SK-N-SH (cell line): ENCODE measurements around the gene TFF3. TPM values are rescaled to one million over a fixed set of nuclear protein-coding genes. Genes with fewer than 3 reads are reported as not detected.
"Not testable (repeated sequence)": the region's sequence is repeated elsewhere in the genome, so short reads cannot be mapped to it uniquely, and the experiment has no call there.

Source experiments
- CTCF ChIA-PET: fragments of 300-600, 350-600 bp; formaldehyde crosslinking; extraction: SDS; loops from one replicate; lab custom pipeline; 2021; lab: Yijun Ruan, JAX
- POLR2A ChIA-PET: fragments of 350-600 bp; sonication (Branson Sonifier 250); formaldehyde crosslinking; extraction: SDS; loops from one replicate; lab custom pipeline; 2020; ENCODE audit warnings: antibody characterized with exemption, inconsistent platforms; lab: Yijun Ruan, JAX
- DNase-seq: peaks from one replicate; pipeline ENCODE4 v3.0.0; 2012
- H2AFZ ChIP-seq: fragments of 200-600 bp; sonication (generic); 2 replicates; pipeline ENCODE4 v1.8.1; 2016; ENCODE audit warnings: antibody characterized with exemption, mild to moderate bottlenecking, low read depth
- H3F3A ChIP-seq: fragments of 200-600 bp; sonication (generic); replicated peaks from 2 replicates; pipeline ENCODE3; 2016; ENCODE audit warnings: antibody characterized with exemption, mild to moderate bottlenecking; ENCODE audit not compliant: insufficient read depth
- H3K27ac ChIP-seq, 2 experiments: fragments of 200-500 bp in 1 of 2; fragments of 200-600 bp in 1 of 2; sonication (Bioruptor generic) in 1 of 2; sonication (generic), shearing (Covaris generic) in 1 of 2; 2 replicates each; pipeline versions ENCODE4 v1.5.1 to v1.6.1; 2014 to 2016; ENCODE audit warnings: low read depth in 2 of 2, inconsistent platforms in 1 of 2, low read length in 1 of 2, mild to moderate bottlenecking in 1 of 2, mixed read lengths in 1 of 2
- H3K27me3 ChIP-seq: fragments of 200-600 bp; sonication (generic), shearing (Covaris generic); 2 replicates; pipeline ENCODE4 v1.6.1; 2016; ENCODE audit warnings: mixed run types; ENCODE audit not compliant: insufficient read depth
- H3K36me3 ChIP-seq, 2 experiments: fragments of 200-500 bp in 1 of 2; fragments of 200-600 bp in 1 of 2; sonication (Bioruptor generic) in 1 of 2; sonication (generic) in 1 of 2; replicated peaks in 1 of 2; 2 replicates each; pipeline versions ENCODE3 to v1.5.1; 2014 to 2016; ENCODE audit warnings: low read length in 1 of 2, mild to moderate bottlenecking in 1 of 2; ENCODE audit not compliant: insufficient read depth in 2 of 2, control insufficient read depth in 1 of 2
- H3K4me1 ChIP-seq, 2 experiments: fragments of 200-500 bp in 1 of 2; fragments of 200-600 bp in 1 of 2; sonication (Bioruptor generic) in 1 of 2; sonication (generic), shearing (Covaris generic) in 1 of 2; 2 replicates each; pipeline versions ENCODE4 v1.5.1 to v1.6.1; 2014 to 2016; ENCODE audit warnings: low read depth in 1 of 2, low read length in 1 of 2, mixed run types in 1 of 2; ENCODE audit not compliant: insufficient read depth in 2 of 2, control insufficient read depth in 1 of 2
- H3K4me2 ChIP-seq: fragments of 200-600 bp; sonication (generic), shearing (Covaris generic); 2 replicates; pipeline ENCODE4 v1.6.1; 2017; ENCODE audit warnings: mixed run types
- H3K4me3 ChIP-seq, 2 experiments: fragments of 200-500 bp in 1 of 2; fragments of 200-600 bp in 1 of 2; sonication (Bioruptor generic) in 1 of 2; sonication (generic), shearing (Covaris generic) in 1 of 2; 2 replicates each; pipeline versions ENCODE4 v1.5.1 to v1.8.1; 2014 to 2016; ENCODE audit warnings: low read depth in 2 of 2, inconsistent platforms in 1 of 2, low read length in 1 of 2, mild to moderate bottlenecking in 1 of 2, mixed read lengths in 1 of 2, moderate library complexity in 1 of 2
- H3K79me2 ChIP-seq: fragments of 200-600 bp; sonication (generic); 2 replicates; pipeline ENCODE4 v1.8.1; 2017; ENCODE audit warnings: mild to moderate bottlenecking; ENCODE audit not compliant: insufficient read depth
- H3K9ac ChIP-seq: fragments of 200-600 bp; sonication (generic); 2 replicates; pipeline ENCODE4 v1.6.1; 2017; ENCODE audit warnings: mixed run types
- H3K9me2 ChIP-seq: fragments of 200-600 bp; sonication (generic); 2 replicates; pipeline ENCODE4 v1.6.1; 2017; ENCODE audit warnings: mixed run types
- H3K9me3 ChIP-seq: fragments of 200-600 bp; sonication (generic); 2 replicates; pipeline ENCODE4 v1.6.1; 2017; ENCODE audit warnings: mixed run types, mild to moderate bottlenecking, moderate library complexity
- H4K20me1 ChIP-seq: fragments of 200-600 bp; sonication (generic); 2 replicates; pipeline ENCODE4 v1.6.1; 2017; ENCODE audit warnings: mild to moderate bottlenecking, mixed run types; ENCODE audit not compliant: insufficient read depth
- CHD2 ChIP-seq: fragments of 150-350 bp; IDR thresholded peaks from 2 replicates; pipeline ENCODE4 v1.6.1; 2018; ENCODE audit warnings: low read length; ENCODE audit not compliant: partially characterized antibody
- CTCF ChIP-seq: fragments of 200-600 bp; sonication (generic); IDR thresholded peaks from 2 replicates; pipeline ENCODE4 v1.6.1; 2017; ENCODE audit warnings: antibody characterized with exemption, mild to moderate bottlenecking, moderate library complexity
- GATA2 ChIP-seq: sonication (generic); formaldehyde crosslinking; IDR thresholded peaks from 2 replicates; pipeline ENCODE4 v1.5.0; 2020; ENCODE audit warnings: mild to moderate bottlenecking, missing genetic modification reagents
- IRF3 ChIP-seq: fragments of 150-350 bp; IDR thresholded peaks from 2 replicates; pipeline ENCODE4 v1.6.1; 2016; ENCODE audit warnings: mild to moderate bottlenecking, low read depth, low read length
- JUND ChIP-seq: IDR thresholded peaks from 2 replicates; pipeline ENCODE4 v1.4.0; 2012
- MEF2A ChIP-seq: IDR thresholded peaks from 2 replicates; pipeline ENCODE4 v1.4.0; 2012; ENCODE audit warnings: low read depth, borderline replicate concordance
- RAD21 ChIP-seq: IDR thresholded peaks from 2 replicates; pipeline ENCODE4 v1.6.1; 2012; ENCODE audit warnings: mild to moderate bottlenecking, low read length
- USF2 ChIP-seq: fragments of 150-350 bp; IDR thresholded peaks from 2 replicates; pipeline ENCODE4 v1.6.1; 2017; ENCODE audit warnings: antibody characterized with exemption, low read length, low read depth, borderline replicate concordance
- WGBS: methylation state at CpG from one replicate; pipeline ENCODE4 v1.1.6; 2017; ENCODE audit warnings: low lambda C conversion rate; 5-methylcytosine and 5-hydroxymethylcytosine counted together
- polyA plus RNA-seq, 3 experiments: library from polyadenylated mRNA; depleted of rRNA; stranded (reverse); fragments of >200 nt; gene quantifications; 2 replicates each; pipeline ENCODE4 v1.2.3, GENCODE V29; 2012
- TF ChIP-seq, protein P1 (sequence below): IDR thresholded peaks from 2 replicates; pipeline ENCODE4 v1.4.0; 2012; ENCODE audit warnings: low read depth, borderline replicate concordance
- TF ChIP-seq, protein P2 (sequence below): IDR thresholded peaks from 2 replicates; pipeline ENCODE4 v1.6.1; 2012; ENCODE audit warnings: mild to moderate bottlenecking, low read depth, low read length, moderate library complexity

Gene TFF3
- polyA plus RNA-seq, 1 of the 3 experiments (the other 2 are of a cell fraction) = not detected

DNA sequence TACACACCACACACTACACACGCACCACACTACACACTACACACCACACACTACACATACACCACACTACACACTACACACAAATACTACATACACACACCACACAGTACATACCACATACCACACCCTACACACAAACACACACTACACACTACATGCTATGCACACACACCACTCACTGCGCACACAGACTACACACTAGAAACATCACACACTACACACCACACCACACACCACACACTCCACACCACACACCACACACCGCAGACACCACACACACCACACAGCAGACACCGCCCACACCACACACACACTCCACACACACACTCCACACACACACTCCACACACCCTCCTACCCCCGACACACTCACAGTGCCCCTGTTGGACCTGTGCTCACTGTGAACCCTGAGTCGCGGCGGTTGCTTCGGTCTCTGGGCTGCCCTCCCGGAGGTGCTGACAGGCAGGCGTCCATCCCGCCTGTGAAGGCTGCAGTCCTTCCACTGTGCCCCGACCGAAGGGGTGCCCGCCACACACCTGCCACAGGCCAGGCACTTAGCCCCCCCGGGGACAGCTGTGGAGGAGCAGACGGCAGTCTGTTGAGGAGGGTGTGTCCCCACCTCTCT, 21.4 kb downstream of the TFF3 start:
- no peaks in the 10 kb centered on the region for H3K4me1 ChIP-seq
- H3K36me3 ChIP-seq = no peaks in the 10 kb centered on the region
- no peak overlapping the region for H3K4me2 ChIP-seq
- 58% methylated on average over 9 of the region's 17 CpGs for WGBS
- H3K27me3 ChIP-seq = no peaks in the 10 kb centered on the region
- H3K27ac ChIP-seq = no peak overlapping the region
- no peak for DNase-seq
- no peak for TF ChIP-seq JUND
- TF ChIP-seq GATA2 (CRISPR knock-in tag) = no peak
- no peak for TF ChIP-seq USF2
- TF ChIP-seq, protein P1, sequence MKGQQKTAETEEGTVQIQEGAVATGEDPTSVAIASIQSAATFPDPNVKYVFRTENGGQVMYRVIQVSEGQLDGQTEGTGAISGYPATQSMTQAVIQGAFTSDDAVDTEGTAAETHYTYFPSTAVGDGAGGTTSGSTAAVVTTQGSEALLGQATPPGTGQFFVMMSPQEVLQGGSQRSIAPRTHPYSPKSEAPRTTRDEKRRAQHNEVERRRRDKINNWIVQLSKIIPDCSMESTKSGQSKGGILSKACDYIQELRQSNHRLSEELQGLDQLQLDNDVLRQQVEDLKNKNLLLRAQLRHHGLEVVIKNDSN = no peak
- no peak for TF ChIP-seq MEF2A
- TF ChIP-seq CHD2 = no peak
- no peak for TF ChIP-seq IRF3
- TF ChIP-seq, protein P2, sequence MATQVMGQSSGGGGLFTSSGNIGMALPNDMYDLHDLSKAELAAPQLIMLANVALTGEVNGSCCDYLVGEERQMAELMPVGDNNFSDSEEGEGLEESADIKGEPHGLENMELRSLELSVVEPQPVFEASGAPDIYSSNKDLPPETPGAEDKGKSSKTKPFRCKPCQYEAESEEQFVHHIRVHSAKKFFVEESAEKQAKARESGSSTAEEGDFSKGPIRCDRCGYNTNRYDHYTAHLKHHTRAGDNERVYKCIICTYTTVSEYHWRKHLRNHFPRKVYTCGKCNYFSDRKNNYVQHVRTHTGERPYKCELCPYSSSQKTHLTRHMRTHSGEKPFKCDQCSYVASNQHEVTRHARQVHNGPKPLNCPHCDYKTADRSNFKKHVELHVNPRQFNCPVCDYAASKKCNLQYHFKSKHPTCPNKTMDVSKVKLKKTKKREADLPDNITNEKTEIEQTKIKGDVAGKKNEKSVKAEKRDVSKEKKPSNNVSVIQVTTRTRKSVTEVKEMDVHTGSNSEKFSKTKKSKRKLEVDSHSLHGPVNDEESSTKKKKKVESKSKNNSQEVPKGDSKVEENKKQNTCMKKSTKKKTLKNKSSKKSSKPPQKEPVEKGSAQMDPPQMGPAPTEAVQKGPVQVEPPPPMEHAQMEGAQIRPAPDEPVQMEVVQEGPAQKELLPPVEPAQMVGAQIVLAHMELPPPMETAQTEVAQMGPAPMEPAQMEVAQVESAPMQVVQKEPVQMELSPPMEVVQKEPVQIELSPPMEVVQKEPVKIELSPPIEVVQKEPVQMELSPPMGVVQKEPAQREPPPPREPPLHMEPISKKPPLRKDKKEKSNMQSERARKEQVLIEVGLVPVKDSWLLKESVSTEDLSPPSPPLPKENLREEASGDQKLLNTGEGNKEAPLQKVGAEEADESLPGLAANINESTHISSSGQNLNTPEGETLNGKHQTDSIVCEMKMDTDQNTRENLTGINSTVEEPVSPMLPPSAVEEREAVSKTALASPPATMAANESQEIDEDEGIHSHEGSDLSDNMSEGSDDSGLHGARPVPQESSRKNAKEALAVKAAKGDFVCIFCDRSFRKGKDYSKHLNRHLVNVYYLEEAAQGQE = no peak
- TF ChIP-seq RAD21 = no peak
- no peak for TF ChIP-seq CTCF
- TF ChIP-seq, all 33 proteins: peak for 0
- H3K9me3 ChIP-seq = no peaks in the 10 kb centered on the region
- CTCF ChIA-PET = no interaction called here
- POLR2A ChIA-PET = no interaction called here
- H4K20me1 ChIP-seq = no peaks in the 10 kb centered on the region
- no peaks in the 10 kb centered on the region for H3K79me2 ChIP-seq
- H3K9ac ChIP-seq = no peak overlapping the region
- H3F3A ChIP-seq = no peaks in the 10 kb centered on the region
- no peak overlapping the region for H3K4me3 ChIP-seq
- H2AFZ ChIP-seq = no peak overlapping the region
- no peaks in the 10 kb centered on the region for H3K9me2 ChIP-seq

- POLR2A ChIA-PET, H3K9me2 ChIP-seq, H2AFZ ChIP-seq, DNase-seq, H3K4me2 ChIP-seq, H3K9me3 ChIP-seq, H4K20me1 ChIP-seq, H3K4me1 ChIP-seq, H3K36me3 ChIP-seq, H3K27ac ChIP-seq, H3K4me3 ChIP-seq, H3F3A ChIP-seq, H3K9ac ChIP-seq, H3K27me3 ChIP-seq, H3K79me2 ChIP-seq: not testable (repeated sequence)
- WGBS = 33% methylated on average over 4 of the region's 4 CpGs
- CTCF ChIA-PET = interaction anchor here (2.6 kb wide), 1 partner anchor 17 kb away, joined by 10 read pairs; no protein-coding TSS in a partner anchor
Measured at GRCh38 chr21:42292563-42293142, 22.6 kb downstream of the TFF3 start.
